WTC11 (cell line): Measurements from ENCODE around the gene PTEN. TPM values are rescaled to one million over a fixed set of nuclear protein-coding genes. Genes with fewer than 3 reads are reported as not detected.
A peak's percentile ranks its signal among the peaks of the same experiment; 100 is the strongest.
"Not testable (repeated sequence)": the region's sequence is repeated elsewhere in the genome, so short reads cannot be mapped to it uniquely, and the experiment has no call there.

Experiments used
- ATAC-seq: fragments of 200-7000 bp; cut with Tn5 transposase; 2 replicates; pipeline ENCODE4 v1.10.0; 2021; ENCODE audit warnings: mild to moderate bottlenecking, moderate library complexity
- CTCF ChIA-PET: fragments of 300-600 bp; sonication (Branson Sonifier 250); formaldehyde crosslinking; loops from one replicate; lab custom pipeline; 2021; ENCODE audit warnings: antibody characterized with exemption; lab: Charles Lee
- POLR2A ChIA-PET: fragments of 350-600 bp; sonication (Branson Sonifier 250); formaldehyde crosslinking; loops from one replicate; lab custom pipeline; 2021; ENCODE audit warnings: antibody characterized with exemption; lab: Charles Lee
- DNase-seq: peaks from one replicate; pipeline ENCODE4 v3.0.0; 2021; ENCODE audit warnings: low spot score
- H3K27ac Mint-ChIP-seq: 2 replicates; pipeline ENCODE4 v1.8.0; 2021; ENCODE audit warnings: mixed read lengths
- H3K27me3 Mint-ChIP-seq: 2 replicates; pipeline ENCODE4 v1.8.0; 2021; ENCODE audit warnings: low read depth, mild to moderate bottlenecking, moderate library complexity, mixed read lengths
- H3K36me3 Mint-ChIP-seq: 2 replicates; pipeline ENCODE4 v1.8.0; 2021; ENCODE audit warnings: mixed read lengths
- H3K4me1 Mint-ChIP-seq: 2 replicates; pipeline ENCODE4 v1.8.0; 2022; ENCODE audit warnings: mixed read lengths
- H3K4me3 Mint-ChIP-seq: 2 replicates; pipeline ENCODE4 v1.8.0; 2021; ENCODE audit warnings: mild to moderate bottlenecking, moderate library complexity, mixed read lengths
- H3K9me3 Mint-ChIP-seq: 2 replicates; pipeline ENCODE4 v1.8.0; 2021; ENCODE audit warnings: mixed read lengths
- ATF3 ChIP-seq: sonication (generic); formaldehyde crosslinking; conservative IDR thresholded peaks from 2 replicates; pipeline ENCODE4 v1.8.1; 2022; ENCODE audit warnings: mild to moderate bottlenecking, missing genetic modification reagents
- ATF6 ChIP-seq: sonication (generic); formaldehyde crosslinking; IDR thresholded peaks from 2 replicates; pipeline ENCODE4 v1.8.1; 2023; ENCODE audit warnings: mild to moderate bottlenecking, missing genetic modification reagents
- CREB1 ChIP-seq: sonication (generic); formaldehyde crosslinking; IDR thresholded peaks from 2 replicates; pipeline ENCODE4 v1.8.0; 2023; ENCODE audit warnings: mild to moderate bottlenecking, missing genetic modification reagents
- FOXK1 ChIP-seq: sonication (generic); formaldehyde crosslinking; IDR thresholded peaks from 2 replicates; pipeline ENCODE4 v1.8.0; 2022; ENCODE audit warnings: mild to moderate bottlenecking, moderate library complexity, missing genetic modification reagents
- FOXP4 ChIP-seq: sonication (generic); formaldehyde crosslinking; IDR thresholded peaks from 2 replicates; pipeline ENCODE4 v1.8.0; 2022; ENCODE audit warnings: mild to moderate bottlenecking, missing genetic modification reagents
- GTF2I ChIP-seq: fragments of 250-450 bp; sonication (Bioruptor Pico); conservative IDR thresholded peaks from 2 replicates; pipeline ENCODE4 v1.4.0; 2021; ENCODE audit warnings: mild to moderate bottlenecking
- KAT7 ChIP-seq: sonication (generic); formaldehyde crosslinking; IDR thresholded peaks from 2 replicates; pipeline ENCODE4 v1.8.1; 2023; ENCODE audit warnings: missing genetic modification reagents, mild to moderate bottlenecking, borderline replicate concordance
- MYBL2 ChIP-seq: sonication (generic); formaldehyde crosslinking; IDR thresholded peaks from 2 replicates; pipeline ENCODE4 v1.8.1; 2023; ENCODE audit warnings: mild to moderate bottlenecking, moderate library complexity, missing genetic modification reagents
- PRRX2 ChIP-seq: fragments of 250-450 bp; sonication (Bioruptor Pico); IDR thresholded peaks from 2 replicates; pipeline ENCODE4 v1.8.0; 2021; ENCODE audit warnings: mild to moderate bottlenecking
- RORB ChIP-seq: fragments of 250-450 bp; sonication (Bioruptor Pico); IDR thresholded peaks from 2 replicates; pipeline ENCODE4 v1.9.0; 2021; ENCODE audit warnings: mild to moderate bottlenecking
- USF2 ChIP-seq: sonication (generic); formaldehyde crosslinking; IDR thresholded peaks from 2 replicates; pipeline ENCODE4 v1.8.1; 2023; ENCODE audit warnings: mild to moderate bottlenecking, missing genetic modification reagents, moderate library complexity
- ZBTB21 ChIP-seq: sonication (generic); formaldehyde crosslinking; IDR thresholded peaks from 2 replicates; pipeline ENCODE4 v1.8.1; 2023; ENCODE audit warnings: mild to moderate bottlenecking, missing genetic modification reagents, borderline replicate concordance
- ZBTB43 ChIP-seq: sonication (generic); formaldehyde crosslinking; IDR thresholded peaks from 2 replicates; pipeline ENCODE4 v1.8.1; 2023; ENCODE audit warnings: mild to moderate bottlenecking, missing genetic modification reagents
- ZNF396 ChIP-seq: fragments of 250-450 bp; sonication (Bioruptor Pico); IDR thresholded peaks from 2 replicates; pipeline ENCODE4 v1.8.0; 2021; ENCODE audit warnings: mild to moderate bottlenecking, moderate library complexity, borderline replicate concordance
- ZNF425 ChIP-seq: fragments of 250-450 bp; sonication (Bioruptor Pico); conservative IDR thresholded peaks from 2 replicates; pipeline ENCODE4 v1.9.0; 2021; ENCODE audit warnings: mild to moderate bottlenecking
- ZNF532 ChIP-seq: fragments of 250-450 bp; sonication (Bioruptor Pico); IDR thresholded peaks from 2 replicates; pipeline ENCODE4 v1.9.0; 2021; ENCODE audit warnings: mild to moderate bottlenecking, borderline replicate concordance
- total RNA-seq: library from RNA; stranded (reverse); gene quantifications from 3 replicates; pipeline ENCODE4 v1.2.3, GENCODE V29; 2021

The PTEN gene
- total RNA-seq, 1 experiment from 2014 or later = 54.2 TPM

GRCh38 chr10:87896216-87896615 lies 32.8 kb downstream of the PTEN start (continued):
- TF ChIP-seq ATF6 (CRISPR knock-in tag) (no peak), FOXK1 (CRISPR knock-in tag) (no peak), ATF3 (no peak), ZBTB21 (CRISPR knock-in tag) (no peak), ZBTB43 (CRISPR knock-in tag) (no peak), GTF2I (CRISPR knock-in tag) (no peak)

- POLR2A ChIA-PET = not testable (repeated sequence)
These were observed 34.5 kb downstream of the PTEN start for GRCh38 chr10:87897957-87898356.

GRCh38 chr10:87903396-87903795 lies 40.0 kb downstream of the PTEN start:
- DNase-seq, H3K27me3 Mint-ChIP-seq: not testable (repeated sequence)
- peaks cover 60% of the 10 kb centered on the region for H3K36me3 Mint-ChIP-seq

More at GRCh38 chr10:87897957-87898356, 34.5 kb downstream of the PTEN start:
- H3K27ac Mint-ChIP-seq, H3K4me1 Mint-ChIP-seq, ATAC-seq, H3K4me3 Mint-ChIP-seq, DNase-seq, CTCF ChIA-PET, H3K27me3 Mint-ChIP-seq: not testable (repeated sequence)
- Mint-ChIP-seq H3K36me3 (peaks cover 54% of the 10 kb centered on the region), H3K9me3 (peaks cover 38% of the 10 kb centered on the region)

GRCh38 chr10:87913156-87913921 lies 49.9 kb downstream of the PTEN start:
- Mint-ChIP-seq H3K36me3 (peaks cover 19% of the 10 kb centered on the region), H3K9me3 (peaks cover 9% of the 10 kb centered on the region), H3K27me3 (no peaks in the 10 kb centered on the region), H3K4me3 (no peak overlapping the region), H3K4me1 (peaks cover 29% of the 10 kb centered on the region), H3K27ac (peak overlapping the region; percentile 66; the same call in 1 of the 2 replicates)
- DNase-seq = no peak
- no peak for ATAC-seq
- POLR2A ChIA-PET = no interaction called here
- CTCF ChIA-PET = no interaction called here
- no peak for TF ChIP-seq RORB (CRISPR knock-in tag)
- no peak for TF ChIP-seq KAT7 (CRISPR knock-in tag)
- no peak for TF ChIP-seq ZNF425 (CRISPR knock-in tag)
- no peak for TF ChIP-seq FOXP4 (CRISPR knock-in tag)
- no peak for TF ChIP-seq ZNF396 (CRISPR knock-in tag)
- TF ChIP-seq CREB1 (CRISPR knock-in tag) = no peak
- TF ChIP-seq ZNF532 (CRISPR knock-in tag) = no peak
- no peak for TF ChIP-seq MYBL2 (CRISPR knock-in tag)
- TF ChIP-seq PRRX2 (CRISPR knock-in tag) = no peak
- no peak for TF ChIP-seq USF2 (CRISPR knock-in tag)

More at GRCh38 chr10:87903396-87903795, 40.0 kb downstream of the PTEN start:
- H3K27ac Mint-ChIP-seq, H3K4me1 Mint-ChIP-seq, CTCF ChIA-PET, H3K4me3 Mint-ChIP-seq, ATAC-seq: not testable (repeated sequence)
- POLR2A ChIA-PET = interaction anchor here (0.6 kb wide), 1 partner anchor 12 kb away, joined by 6 read pairs; no protein-coding TSS in a partner anchor
- H3K9me3 Mint-ChIP-seq = peaks cover 42% of the 10 kb centered on the region
